HG02938 (cell line): ENCODE data around the gene SGMS1.
"Not testable (repeated sequence)": the region's sequence is repeated elsewhere in the genome, so short reads cannot be mapped to it uniquely, and the experiment has no call there.

Source experiments
- ATAC-seq: cut with Tn5 transposase; IDR thresholded peaks from one replicate; pipeline ENCODE4 v1.9.1; 2021; ENCODE audit warnings: mild to moderate bottlenecking, moderate library complexity; ENCODE audit not compliant: unreplicated experiment

SGMS1 gene

GRCh38 chr10:50384238-50384637 is 239.5 kb downstream of the SGMS1 start:
- ATAC-seq: no peak

- no peak for ATAC-seq
These were observed 241.2 kb downstream of the SGMS1 start for GRCh38 chr10:50382576-50383023.

- no peak for ATAC-seq
These were observed 242.1 kb downstream of the SGMS1 start for GRCh38 chr10:50381642-50382041.

- no peak for ATAC-seq
These were observed 244.1 kb downstream of the SGMS1 start for GRCh38 chr10:50379616-50380015.

GRCh38 chr10:50375745-50376144 is 248.0 kb downstream of the SGMS1 start:
- no peak for ATAC-seq

GRCh38 chr10:50375051-50375452 is 248.7 kb downstream of the SGMS1 start:
- no peak for ATAC-seq

- ATAC-seq: no peak
These were observed 249.8 kb downstream of the SGMS1 start for GRCh38 chr10:50373821-50374501.

GRCh38 chr10:50369931-50370330 is 253.8 kb downstream of the SGMS1 start:
- no peak for ATAC-seq

- no peak for ATAC-seq
These were observed 256.0 kb downstream of the SGMS1 start for GRCh38 chr10:50367732-50368131.

- not testable (repeated sequence) for ATAC-seq
These were observed 257.3 kb downstream of the SGMS1 start for GRCh38 chr10:50366421-50366820.

- not testable (repeated sequence) for ATAC-seq
These were observed 259.0 kb downstream of the SGMS1 start for GRCh38 chr10:50364730-50365129.

GRCh38 chr10:50362547-50363125 is 261.1 kb downstream of the SGMS1 start:
- peak; percentile 86 for ATAC-seq

- ATAC-seq: no peak
These were observed 261.8 kb downstream of the SGMS1 start for GRCh38 chr10:50361946-50362345.

GRCh38 chr10:50360077-50360850 is 263.5 kb downstream of the SGMS1 start:
- ATAC-seq: no peak

- ATAC-seq: no peak
These were observed 264.6 kb downstream of the SGMS1 start for GRCh38 chr10:50358925-50359687.

GRCh38 chr10:50358411-50358810 is 265.3 kb downstream of the SGMS1 start:
- no peak for ATAC-seq

GRCh38 chr10:50356481-50356832 is 267.3 kb downstream of the SGMS1 start:
- ATAC-seq: not testable (repeated sequence)

GRCh38 chr10:50355693-50356480 is 267.9 kb downstream of the SGMS1 start:
- ATAC-seq: not testable (repeated sequence)

GRCh38 chr10:50351483-50352146 is 272.1 kb downstream of the SGMS1 start:
- ATAC-seq: no peak

GRCh38 chr10:50350366-50350765 is 273.4 kb downstream of the SGMS1 start:
- no peak for ATAC-seq
